AML-193 (cell line): Measurements from ENCODE around the gene DHX15.
A peak's percentile ranks its signal among the peaks of the same experiment; 100 is the strongest.

Experiments
- DNase-seq, 2 experiments: peaks; one replicate each; lab custom pipeline; 2025; lab: John Stamatoyannopoulos, UW

DHX15 gene

DNA sequence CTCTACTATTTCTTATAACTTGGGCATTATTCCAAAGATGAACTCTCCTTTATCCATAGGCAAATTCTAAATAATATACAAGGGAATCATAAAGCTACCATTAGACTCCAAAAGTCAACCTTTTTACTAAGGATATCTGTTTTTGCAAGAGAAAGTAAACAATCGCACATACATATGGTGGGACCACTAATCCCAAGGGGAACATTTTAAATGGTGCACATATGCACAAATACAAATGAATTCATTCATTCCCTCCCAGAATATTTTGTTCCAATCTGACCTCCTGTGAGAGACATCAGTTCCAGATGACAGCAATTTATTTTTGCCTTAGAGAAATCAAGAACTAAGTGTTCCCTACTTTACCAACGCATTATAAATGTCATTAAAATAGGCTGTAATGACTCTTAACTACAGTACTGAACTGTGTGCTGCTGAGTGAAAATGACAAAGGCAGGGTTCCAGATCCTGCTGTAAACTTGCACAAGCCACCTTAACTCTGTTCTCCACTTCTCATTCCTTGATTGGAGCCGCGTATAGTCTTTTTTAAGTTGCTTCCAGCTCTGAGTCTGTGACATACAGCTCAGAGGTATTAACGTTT lies 2.0 kb downstream of the DHX15 start:
- no peak for DNase-seq

DNA sequence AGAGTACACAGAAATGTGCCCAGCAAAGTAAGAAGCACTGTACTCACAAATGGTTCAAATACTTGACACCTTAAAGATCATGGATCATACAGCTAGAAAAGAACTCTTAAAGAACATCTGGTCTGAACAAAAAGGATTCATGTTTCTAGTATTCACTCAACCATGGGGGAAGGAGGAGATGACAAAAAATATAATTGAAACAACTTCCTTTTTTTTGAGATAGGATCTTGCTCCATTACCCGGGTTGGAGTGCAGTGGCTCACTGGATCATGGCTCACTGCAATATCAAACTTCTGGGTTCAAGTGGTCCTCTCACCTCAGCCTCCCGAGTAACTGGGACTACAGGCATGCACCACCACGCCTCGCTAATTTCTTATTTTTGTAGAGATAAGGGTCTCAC lies 6.0 kb downstream of the DHX15 start:
- peak; percentile 20 to 34 for DNase-seq

DNA sequence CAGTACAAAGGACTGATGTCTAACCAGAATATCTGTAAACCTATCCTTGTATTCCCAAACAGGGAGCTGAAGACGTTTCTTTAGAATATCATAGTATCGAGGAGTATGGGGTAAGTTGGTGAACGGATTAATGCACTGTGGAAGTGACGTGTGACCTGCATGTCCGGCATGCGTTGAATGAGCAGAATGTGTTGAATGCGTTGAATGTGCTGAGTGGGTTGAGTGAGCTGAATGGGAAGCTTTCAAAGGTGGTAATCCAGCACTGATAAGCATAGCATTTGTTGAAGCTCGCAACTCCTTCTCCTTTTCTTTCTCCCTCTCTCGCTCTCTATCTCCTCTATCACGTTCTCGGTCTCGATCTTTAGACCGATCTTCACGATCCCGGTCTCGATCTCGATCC lies 8.1 kb downstream of the DHX15 start:
- DNase-seq: no peak

DNA sequence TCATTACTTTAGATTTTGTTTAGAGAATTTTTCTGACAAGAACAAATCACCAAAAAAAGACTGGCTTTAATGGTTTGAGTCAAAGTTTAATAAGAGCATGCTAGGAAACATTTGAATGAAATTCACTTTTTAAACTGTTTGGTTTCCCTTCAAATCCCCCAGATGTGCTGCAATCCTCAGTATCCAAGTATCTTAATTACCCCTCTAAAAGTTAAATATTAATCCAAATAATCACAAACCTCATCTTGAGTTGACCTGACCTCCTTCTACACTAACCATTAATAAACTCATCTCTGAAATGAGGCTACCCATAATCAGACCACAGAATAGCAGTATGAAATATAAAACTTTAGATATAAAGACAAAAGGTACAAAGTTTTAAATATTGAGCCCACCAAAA lies 10.1 kb downstream of the DHX15 start:
- DNase-seq: no peak

DNA sequence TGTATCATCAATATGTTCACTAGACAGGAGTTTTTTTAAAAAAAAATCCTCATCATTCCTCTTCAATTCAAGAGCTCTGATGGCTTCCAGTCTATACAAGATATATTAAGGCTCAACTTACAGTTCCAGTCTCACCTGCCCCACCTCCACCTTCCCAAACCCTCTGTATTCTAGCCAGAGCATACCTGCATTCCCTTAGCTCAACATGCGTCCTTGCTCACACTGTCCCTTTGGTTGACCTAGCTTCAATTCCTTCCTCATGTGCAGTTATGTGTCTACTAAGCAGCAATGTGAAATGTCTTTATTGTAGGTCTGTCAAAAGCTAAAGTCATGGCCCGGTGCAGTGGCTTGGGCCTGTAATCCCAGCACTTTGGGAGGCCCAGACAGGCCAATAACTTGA lies 10.8 kb downstream of the DHX15 start:
- DNase-seq: no peak

DNA sequence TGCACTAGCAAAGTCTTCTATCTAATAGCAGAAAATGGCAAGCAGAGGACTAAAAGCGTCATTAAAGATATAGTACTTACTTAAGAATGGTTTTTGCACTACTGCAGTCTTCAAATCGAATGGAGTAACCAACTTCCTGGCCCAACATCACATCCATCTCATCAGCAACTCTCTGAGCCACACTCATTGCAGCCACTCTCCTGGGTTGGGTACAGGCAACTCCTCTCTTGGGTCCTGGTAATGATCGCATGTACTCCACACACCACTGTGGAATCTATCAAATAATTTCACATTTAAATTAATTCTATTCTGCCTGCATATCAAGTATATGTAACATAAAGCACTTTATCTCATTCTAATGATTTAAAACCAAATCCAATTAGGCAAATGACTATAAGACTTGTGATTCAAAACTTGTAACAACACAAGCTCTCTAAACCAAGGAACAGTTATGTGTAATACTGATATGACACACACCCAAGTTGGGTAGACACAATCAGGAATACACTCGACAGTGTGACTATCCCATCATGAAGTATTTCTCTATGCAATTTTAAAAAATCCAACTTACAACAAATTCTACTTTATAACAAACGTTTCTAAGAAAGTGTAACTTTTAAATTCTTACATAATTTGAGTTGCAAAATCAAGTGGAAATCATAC lies 13.6 kb downstream of the DHX15 start:
- DNase-seq: no peak

DNA sequence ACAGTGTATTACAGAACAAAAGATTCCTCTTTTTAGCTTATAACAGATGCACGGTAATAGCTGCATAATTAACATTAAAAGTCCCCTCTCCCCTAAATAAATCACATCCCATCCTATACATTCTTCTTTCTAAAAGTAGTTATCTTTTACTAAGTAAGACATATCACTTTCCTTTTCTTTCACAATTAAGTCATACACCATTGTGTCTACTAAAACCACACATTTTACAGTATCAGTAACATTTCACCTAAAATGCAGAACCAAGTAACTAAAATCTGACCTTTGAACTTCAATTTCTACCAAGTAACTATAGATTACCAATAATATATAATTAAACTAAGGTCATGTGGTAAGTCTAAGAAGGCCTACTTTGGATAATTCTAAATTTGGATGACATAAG lies 14.2 kb downstream of the DHX15 start:
- DNase-seq: no peak

DNA sequence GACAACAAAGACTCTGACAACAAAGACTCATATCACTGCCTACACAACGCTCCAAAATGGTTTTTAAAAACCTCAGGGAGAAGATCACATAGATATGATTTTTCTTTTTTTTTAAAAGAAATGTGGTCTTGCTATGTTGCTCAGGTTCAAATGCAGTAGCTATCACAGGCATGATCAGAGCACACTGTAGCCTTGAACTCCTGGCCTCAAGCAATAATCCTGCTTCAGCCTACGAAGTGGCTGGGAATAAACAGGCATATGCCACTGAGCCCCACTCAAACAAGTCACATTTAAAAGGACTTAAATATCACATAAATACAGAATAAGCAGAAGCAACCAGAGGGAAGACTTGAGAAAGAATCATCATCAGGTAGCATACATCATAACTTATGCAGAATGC lies 14.7 kb downstream of the DHX15 start:
- no peak for DNase-seq

DNA sequence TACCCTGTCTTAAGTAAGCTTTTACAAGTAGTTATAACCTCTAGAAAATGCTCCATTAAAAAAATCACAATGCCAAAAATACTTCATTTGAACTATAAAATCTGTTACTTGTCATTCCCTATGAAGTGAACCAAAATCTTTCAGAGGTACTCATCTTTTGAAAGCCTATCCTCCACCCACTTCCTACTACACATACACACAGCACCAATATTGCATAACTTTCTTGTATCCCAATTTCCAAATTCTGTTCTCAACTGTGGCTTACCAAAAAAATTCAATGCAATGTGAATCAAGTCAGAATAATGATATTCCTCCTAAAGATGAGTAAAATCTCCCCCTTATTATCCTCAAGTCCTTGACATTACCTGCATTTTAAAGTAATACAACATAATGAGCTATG lies 15.9 kb downstream of the DHX15 start:
- DNase-seq: peak in 1 of 2 experiments; percentile 22

DNA sequence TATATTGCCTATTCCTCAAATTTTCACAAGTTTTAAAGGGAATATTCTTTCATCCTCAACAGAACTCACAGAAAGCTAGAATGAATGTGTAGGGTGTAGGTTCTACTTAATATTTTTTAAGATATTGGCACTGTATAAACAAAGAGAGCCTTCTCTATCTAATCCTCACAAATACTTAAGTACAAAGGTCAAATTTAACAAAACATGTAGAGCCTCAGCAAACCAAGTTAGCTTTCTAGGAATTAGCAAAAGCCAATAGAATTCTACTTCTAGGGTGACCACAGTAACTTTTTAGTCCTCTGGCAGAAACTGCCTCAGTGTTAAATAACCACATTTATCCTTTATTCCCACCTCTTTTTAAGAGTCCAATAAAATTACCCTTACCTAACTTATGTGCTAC lies 19.3 kb downstream of the DHX15 start:
- DNase-seq: no peak

DNA sequence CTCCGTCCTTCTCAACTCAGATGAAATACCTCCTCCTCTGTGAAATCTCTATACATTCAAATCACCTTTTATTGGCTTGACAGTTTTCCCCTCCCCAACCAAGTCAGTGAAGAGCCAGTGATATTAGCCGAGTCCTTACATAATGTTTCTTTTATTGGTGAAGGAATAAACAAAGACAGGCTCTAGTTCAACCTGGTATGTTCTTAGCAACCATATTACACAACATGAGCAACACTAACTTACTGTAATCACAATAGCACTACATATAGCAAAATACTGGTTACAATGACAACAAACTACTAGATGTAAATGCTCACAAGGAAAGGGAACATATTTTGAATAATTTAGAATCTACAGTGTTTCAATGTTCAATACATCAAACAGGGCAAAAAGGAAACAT lies 19.9 kb downstream of the DHX15 start:
- no peak for DNase-seq

DNA sequence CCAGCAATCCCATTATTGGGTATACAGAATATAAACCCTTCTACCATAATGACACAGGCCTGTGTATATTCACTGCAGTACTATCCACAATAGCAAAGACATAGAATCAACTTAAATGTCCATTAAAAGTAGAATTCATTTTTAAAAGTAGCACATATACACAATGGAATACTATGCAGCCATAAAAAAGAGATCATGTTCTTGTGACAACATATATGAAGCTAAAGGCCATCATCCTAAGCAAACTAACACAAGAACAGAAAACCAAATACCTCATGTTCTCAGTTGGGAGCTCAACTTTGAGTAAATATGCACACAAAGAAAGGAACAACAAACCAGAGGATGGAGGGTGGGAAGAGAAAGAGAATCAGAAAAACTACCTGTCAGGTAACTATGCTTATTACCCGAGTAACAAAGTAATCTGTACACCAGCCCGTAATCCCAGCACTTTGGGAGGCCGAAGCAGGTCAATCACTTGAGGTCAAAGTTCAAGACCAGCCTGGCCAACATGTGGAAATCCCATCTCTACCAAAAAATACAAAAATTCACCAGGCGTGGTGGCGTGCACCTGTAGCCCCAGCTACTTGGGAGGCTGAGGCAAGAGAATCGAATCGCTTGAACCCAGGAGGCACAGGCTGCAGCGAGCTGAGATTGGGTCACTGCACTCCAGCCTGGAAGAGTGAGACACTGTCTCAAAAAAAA lies 22.8 kb downstream of the DHX15 start:
- no peak for DNase-seq

DNA sequence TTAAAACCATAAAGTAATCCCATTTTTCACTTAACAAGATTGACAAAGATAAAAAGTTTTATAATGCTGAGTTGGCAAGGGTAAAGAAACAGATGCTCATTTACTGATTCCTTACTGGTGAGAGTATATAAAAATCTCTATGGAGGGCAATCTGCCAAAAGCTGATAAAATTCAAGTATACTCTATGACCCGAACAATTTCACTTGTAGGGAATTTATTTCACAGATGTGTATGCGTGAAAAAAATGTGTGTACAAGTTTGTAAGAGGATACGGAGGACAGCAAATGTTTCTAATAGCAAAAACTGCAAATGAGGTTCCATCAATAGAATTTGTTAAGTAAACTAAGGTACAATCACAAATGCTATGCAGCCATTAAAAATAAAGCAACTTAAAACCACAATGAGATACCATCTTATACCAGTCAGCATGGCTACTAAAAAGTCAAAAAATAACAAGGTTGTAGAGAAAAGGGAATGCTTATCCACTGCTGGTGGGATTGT lies 23.4 kb downstream of the DHX15 start:
- DNase-seq: no peak

DNA sequence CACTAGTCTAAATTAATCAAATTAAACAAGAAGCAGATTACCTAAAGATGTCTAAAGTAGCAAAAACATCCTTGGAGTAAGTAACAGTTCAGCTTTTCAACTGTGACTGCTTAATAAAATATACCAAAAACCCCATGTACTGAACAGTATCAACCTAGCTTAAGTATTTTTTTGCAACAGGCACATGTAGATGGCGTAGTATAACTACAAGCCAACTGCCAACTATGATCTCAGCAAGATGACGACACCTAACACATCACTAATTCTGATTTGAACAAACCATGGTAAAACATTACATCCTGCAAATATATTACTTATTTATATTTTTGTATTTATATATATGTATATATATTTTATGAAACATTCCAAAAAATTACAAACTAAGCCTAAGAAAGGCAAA lies 24.5 kb downstream of the DHX15 start:
- DNase-seq: no peak

DNA sequence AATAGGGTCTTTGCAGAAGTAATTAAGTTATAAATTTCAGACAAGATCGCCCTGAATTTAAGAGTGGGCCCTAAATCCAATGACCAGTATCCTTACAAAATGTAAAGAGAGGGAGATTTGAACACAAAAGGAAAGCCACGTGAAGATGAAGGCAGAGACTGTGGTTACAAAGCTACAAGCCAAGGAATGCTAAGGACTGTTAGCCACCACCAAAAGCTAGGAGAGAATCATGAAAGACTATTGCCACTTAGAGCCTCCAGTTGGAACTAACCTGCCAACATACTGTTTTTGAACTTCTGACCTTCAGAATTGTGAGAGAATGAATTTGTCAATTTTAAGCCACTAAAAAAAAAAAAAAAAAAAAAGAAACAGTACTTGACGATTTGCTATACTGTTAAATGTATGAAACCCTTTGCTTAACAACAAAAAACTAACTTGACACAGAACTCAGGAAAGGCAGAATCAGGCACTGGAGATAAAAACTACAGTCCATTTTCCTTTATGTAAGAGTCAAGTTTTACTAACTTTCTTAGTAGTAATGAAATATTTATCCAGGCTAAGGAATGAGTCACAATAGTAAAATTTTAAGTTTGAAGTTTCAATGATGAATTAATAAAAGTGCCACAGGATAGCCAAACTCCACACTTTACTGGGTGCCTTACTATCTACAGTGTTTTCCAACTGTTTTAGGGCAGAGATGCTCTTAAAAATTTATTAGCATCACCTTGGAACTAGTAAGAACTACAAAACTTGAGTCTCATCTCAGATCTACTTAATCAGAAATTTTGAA lies 25.1 kb downstream of the DHX15 start:
- no peak for DNase-seq

DNA sequence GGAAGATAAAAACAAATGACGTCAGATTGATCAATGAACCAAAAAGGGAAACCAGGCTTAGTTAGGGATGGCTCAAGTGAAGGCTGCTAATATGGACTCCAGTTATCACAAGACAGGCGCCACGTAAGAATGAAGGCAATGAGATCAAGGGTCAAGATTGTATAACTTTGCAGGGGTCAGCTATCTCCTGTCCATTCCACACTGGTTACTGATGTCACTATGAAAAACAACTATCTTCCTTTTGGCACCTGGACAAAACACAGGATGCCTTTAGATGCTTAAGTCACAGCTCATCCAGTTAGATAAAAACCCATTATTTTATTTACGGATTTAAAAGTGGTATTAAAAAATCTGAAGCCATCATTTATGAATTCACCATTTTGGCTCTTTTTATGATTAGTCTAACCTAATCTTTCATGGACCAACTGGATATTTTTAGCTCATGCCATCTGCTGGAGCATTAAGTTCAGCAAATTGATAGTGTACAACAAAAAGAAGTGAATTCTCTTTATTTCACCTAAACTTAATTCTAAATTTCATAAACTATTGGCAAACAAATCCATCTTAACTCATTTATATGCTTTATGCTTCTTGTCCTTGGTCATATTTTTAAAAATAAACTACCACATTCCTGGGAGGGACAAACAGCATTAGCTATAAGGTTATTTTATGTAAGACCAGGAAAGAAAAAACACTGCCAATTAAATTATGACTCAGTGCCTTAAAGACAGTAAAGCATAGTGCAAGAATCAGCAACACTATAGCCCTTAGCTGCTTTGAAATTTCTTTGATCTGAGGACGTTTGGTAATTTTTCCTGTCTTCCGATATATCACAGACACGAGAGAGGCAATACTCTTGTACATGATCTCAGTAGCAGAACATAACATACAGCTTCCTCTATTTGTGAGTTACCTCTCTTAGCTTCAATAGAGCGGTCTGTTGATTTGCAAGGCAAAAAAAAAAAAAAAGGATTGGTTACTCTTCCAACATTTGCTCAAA lies 27.0 kb downstream of the DHX15 start:
- DNase-seq: no peak

DNA sequence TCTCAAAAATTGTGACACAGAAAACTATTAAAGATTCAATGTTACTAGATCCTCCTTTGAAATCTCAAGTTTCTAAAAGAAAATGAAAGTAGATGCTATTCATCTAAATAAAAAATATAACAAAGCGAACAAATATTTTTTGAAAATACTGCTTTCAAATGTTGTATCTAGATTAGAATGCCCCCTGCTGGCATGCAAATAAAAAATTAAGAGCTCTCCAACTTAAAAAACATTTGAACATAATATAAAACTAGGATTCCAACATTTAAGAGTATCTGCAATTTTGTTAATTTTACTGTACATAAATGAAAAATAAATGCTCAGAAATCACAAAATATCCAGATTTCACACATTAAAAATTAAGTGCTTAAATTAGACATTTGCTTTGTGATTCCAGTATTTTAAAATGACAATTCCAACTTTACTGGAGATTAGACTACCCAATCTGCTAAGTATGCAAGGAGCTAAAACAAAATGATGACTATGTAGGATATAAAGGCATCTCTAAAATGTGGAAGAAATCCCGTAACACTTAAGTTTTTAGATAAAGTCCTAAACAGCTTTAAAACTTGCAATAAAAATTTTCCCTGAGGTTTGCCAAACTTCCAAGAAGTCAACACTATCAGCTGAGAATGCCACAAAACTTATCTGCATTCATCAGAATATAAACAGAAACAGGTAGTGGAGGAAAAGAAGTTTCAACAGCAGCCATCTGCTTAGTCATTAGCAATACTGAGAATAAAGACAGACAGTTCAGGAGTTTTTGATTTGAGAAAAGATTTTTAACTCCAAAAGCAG lies 32.7 kb downstream of the DHX15 start:
- DNase-seq: peak; percentile 8 to 22

DNA sequence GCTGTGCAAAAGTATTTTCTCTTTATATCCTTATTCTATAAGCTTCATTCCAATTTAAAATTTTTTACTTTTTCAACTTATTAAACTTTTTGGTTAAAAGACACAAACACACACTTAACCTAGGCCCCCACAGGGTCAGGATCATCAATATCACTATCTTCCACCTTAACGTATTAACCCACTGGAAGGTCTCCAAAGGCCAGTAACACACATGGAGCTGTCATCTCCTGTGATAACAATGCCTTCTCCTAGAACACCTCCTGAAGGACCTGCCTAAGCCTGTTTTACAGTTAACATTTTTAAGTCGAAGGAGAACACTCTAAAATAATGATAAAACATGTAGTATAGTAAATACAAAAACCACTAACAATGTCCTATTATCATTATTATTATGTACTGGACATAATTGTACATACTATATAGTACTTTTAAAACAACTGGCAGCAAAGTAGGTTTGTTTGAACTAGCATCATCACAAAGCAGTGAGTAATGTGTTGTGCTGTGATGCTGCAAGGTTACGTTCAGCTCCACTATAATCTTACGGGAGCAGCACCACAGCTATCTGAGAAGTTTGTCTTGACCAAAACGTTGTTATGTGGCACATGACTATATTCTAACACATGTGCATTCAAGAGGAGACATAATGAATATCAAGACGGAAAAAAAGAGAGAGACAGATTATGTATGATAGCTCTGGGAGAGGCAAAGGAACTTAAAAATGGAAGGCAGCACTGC lies 33.7 kb downstream of the DHX15 start:
- no peak for DNase-seq

DNA sequence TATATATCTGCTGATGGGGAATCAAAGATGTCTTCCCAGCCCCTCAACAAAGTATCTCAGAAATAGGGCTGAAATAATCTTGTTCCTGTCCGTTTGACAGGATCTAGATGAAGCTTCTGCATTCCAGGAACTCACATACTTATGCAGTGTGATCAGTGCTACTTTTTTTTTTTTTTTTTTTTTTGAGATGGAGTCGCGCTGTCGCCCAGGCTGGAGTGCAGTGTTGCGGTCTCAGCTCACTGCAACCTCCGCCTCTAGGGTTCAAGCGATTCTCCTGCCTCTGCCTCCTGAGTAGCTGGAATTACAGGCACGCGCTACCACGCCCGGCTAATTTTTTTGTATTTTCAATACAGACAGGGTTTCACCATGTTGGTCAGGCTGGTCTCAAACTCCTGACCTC lies 36.4 kb downstream of the DHX15 start:
- DNase-seq: no peak
